Stimulated activated effector memory CD8-positive, alpha-beta T cell treated with anti-CD3 and anti-CD28 coated beads, Interleukin-12 subunit alpha, Interleukin-12 subunit beta, amount 100 ng/mL, for 72 hours (primary cell): ENCODE measurements around the gene ANGPTL2.

Experiments
- ATAC-seq: fragments of 150-1000 bp; cut with Tn5 transposase; 2 replicates; pipeline ENCODE4 v1.10.0; 2021
- DNase-seq, 2 donors: peaks; one replicate each; pipeline ENCODE4 v3.0.0; 2021 to 2022; ENCODE audit warnings: low spot score in 2 of 2
- H3K27ac Mint-ChIP-seq: one replicate; pipeline ENCODE4 v1.8.0; 2022; ENCODE audit warnings: mild to moderate bottlenecking, mixed read lengths
- H3K36me3 Mint-ChIP-seq: one replicate; pipeline ENCODE4 v1.8.0; 2022; ENCODE audit warnings: mild to moderate bottlenecking, mixed read lengths
- H3K4me1 Mint-ChIP-seq: one replicate; pipeline ENCODE4 v1.8.0; 2022; ENCODE audit warnings: mixed read lengths
- H3K4me3 Mint-ChIP-seq: one replicate; pipeline ENCODE4 v1.8.0; 2022; ENCODE audit warnings: mild to moderate bottlenecking, mixed read lengths
- H3K9me3 Mint-ChIP-seq: one replicate; pipeline ENCODE4 v1.8.0; 2022; ENCODE audit warnings: mixed read lengths

Gene ANGPTL2

DNA sequence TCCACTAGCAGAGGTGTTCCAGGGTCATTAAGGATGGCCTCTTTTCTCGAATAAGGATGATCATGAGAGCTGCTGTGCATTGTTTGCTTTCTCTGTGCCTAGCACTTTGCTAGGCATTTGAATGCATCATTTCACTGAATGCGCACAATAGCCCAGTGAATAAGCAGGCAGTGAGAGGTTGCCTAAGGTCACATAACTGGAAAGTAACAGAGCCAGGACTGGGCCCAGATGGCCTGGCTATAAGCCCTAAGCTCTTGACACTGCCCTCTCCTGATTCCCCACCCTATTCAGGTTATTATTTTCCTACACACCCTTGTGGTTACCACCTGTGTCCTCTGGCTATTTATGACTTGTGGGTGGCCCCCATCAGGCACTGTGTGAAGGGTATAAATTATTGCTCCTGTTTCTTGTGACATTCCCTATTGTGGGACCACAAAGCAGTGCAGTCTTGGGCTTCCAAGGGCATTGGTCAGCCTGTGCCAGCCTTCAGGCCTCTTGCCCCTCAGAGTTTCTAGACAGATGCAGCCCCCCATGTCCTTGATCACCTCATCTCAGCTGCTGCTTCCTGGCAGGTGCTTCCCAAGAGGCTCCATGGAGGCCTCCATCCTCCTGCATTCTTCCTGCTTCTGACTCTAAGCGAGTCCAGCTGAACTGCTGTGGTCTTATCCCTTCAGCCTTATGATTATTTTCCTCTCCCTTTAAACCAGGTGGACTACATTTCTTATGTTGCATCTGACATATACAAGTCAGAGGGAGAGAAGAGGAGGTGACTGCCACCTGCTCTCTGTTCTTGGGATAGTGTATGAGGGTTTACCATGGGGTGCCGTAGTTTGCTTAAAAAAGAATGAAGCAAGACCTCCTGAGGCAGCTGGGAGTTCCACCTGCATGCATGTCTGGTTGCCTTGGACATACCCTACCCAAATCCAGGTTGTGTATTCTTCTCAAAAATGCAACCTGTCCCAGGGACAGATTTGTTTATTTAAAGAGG lies 47.6 kb downstream of the ANGPTL2 start:
- Mint-ChIP-seq H3K4me1 (no peaks in the 10 kb centered on the region), H3K36me3 (no peaks in the 10 kb centered on the region), H3K9me3 (peaks cover 8% of the 10 kb centered on the region), H3K4me3 (no peak overlapping the region), H3K27ac (no peak overlapping the region)
- no peak for ATAC-seq
- no peak for DNase-seq

GRCh38 chr9:127067603-127068220 lies 54.7 kb downstream of the ANGPTL2 start:
- Mint-ChIP-seq H3K4me1 (no peaks in the 10 kb centered on the region), H3K4me3 (no peak overlapping the region), H3K36me3 (no peaks in the 10 kb centered on the region), H3K27ac (no peak overlapping the region), H3K9me3 (peaks cover 8% of the 10 kb centered on the region)
- ATAC-seq (no peak), DNase-seq (peak in 1 of 2 donors; percentile 28)

GRCh38 chr9:127066851-127067136 lies 55.6 kb downstream of the ANGPTL2 start:
- Mint-ChIP-seq H3K9me3 (peaks cover 1% of the 10 kb centered on the region), H3K27ac (no peak overlapping the region), H3K4me3 (no peak overlapping the region), H3K4me1 (no peaks in the 10 kb centered on the region), H3K36me3 (no peaks in the 10 kb centered on the region)
- ATAC-seq (no peak), DNase-seq (no peak)

- ATAC-seq = no peak
- no peaks in the 10 kb centered on the region for H3K9me3 Mint-ChIP-seq
- no peak overlapping the region for H3K4me3 Mint-ChIP-seq
- DNase-seq = no peak
- no peaks in the 10 kb centered on the region for H3K36me3 Mint-ChIP-seq
- no peak overlapping the region for H3K27ac Mint-ChIP-seq
- no peaks in the 10 kb centered on the region for H3K4me1 Mint-ChIP-seq
Measured at GRCh38 chr9:127066060-127066850, 56.2 kb downstream of the ANGPTL2 start.

GRCh38 chr9:127065592-127065991 lies 56.8 kb downstream of the ANGPTL2 start:
- Mint-ChIP-seq H3K4me3 (no peak overlapping the region), H3K4me1 (no peaks in the 10 kb centered on the region), H3K9me3 (no peaks in the 10 kb centered on the region), H3K36me3 (no peaks in the 10 kb centered on the region), H3K27ac (no peak overlapping the region)
- no peak for ATAC-seq
- no peak for DNase-seq

GRCh38 chr9:127064335-127064734 lies 58.1 kb downstream of the ANGPTL2 start:
- Mint-ChIP-seq H3K27ac (no peak overlapping the region), H3K36me3 (no peaks in the 10 kb centered on the region), H3K9me3 (no peaks in the 10 kb centered on the region), H3K4me1 (peaks cover 7% of the 10 kb centered on the region), H3K4me3 (no peak overlapping the region)
- DNase-seq (no peak), ATAC-seq (no peak)

GRCh38 chr9:127061411-127061810 lies 61.0 kb downstream of the ANGPTL2 start:
- Mint-ChIP-seq H3K36me3 (no peaks in the 10 kb centered on the region), H3K27ac (no peak overlapping the region), H3K9me3 (no peaks in the 10 kb centered on the region), H3K4me3 (no peak overlapping the region), H3K4me1 (peaks cover 30% of the 10 kb centered on the region)
- DNase-seq (no peak), ATAC-seq (no peak)

DNA sequence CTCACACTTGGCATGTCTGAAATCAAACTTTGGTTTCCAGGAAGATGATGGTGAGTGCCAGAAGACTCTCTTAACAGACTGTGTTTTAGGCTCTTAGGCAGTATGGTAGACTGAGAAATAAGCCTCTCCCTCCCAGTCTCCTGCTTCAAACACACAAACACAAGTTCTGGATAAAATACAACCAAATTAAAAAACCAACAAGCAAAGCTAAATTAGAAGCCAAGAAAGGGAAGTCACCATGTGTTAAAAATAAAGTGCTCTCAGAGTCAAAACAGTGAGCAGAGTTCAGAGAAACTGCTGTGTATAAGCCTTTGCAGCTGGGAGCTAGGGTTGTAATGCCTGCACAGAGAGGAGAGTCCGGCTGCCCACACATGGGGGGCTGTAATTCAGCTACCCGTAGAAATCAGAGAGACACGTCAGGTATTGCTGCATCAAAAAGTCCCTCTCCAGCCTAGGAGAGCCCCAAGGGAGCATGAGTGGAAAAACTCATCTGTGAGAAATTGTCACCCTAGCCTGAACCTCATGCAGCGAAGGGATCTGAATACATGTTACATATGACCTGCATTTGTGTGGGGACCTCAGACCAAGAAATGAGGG lies 62.6 kb downstream of the ANGPTL2 start:
- H3K4me1 Mint-ChIP-seq = peaks cover 30% of the 10 kb centered on the region
- ATAC-seq = no peak
- no peaks in the 10 kb centered on the region for H3K9me3 Mint-ChIP-seq
- DNase-seq = no peak
- no peak overlapping the region for H3K4me3 Mint-ChIP-seq
- no peak overlapping the region for H3K27ac Mint-ChIP-seq
- no peaks in the 10 kb centered on the region for H3K36me3 Mint-ChIP-seq

DNA sequence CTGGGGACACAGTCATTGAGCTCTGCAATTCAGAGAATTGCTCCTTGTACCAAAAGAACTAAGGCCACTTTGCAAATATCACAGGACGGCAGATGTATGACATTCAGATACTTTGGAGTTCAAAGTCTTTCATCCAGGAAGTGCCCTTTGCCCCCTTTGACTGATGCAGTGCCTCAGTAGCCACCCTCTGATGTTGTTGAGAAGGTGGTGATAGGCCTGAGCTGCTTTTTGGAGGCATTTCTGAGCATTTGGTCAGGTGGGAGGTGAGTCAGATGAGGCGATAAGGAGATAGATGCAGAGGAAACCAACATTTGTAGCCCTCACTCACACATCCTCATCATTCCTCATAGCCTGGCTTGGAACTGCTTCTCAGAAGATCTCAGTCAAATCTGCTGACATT lies 63.4 kb downstream of the ANGPTL2 start:
- H3K27ac Mint-ChIP-seq = peak overlapping the region; percentile 51
- H3K4me3 Mint-ChIP-seq = no peak overlapping the region
- H3K36me3 Mint-ChIP-seq = no peaks in the 10 kb centered on the region
- DNase-seq (no peak), ATAC-seq (peak; percentile 68)
- H3K4me1 Mint-ChIP-seq = peaks cover 30% of the 10 kb centered on the region
- H3K9me3 Mint-ChIP-seq = no peaks in the 10 kb centered on the region

- DNase-seq = no peak
- no peak overlapping the region for H3K4me3 Mint-ChIP-seq
- peaks cover 30% of the 10 kb centered on the region for H3K4me1 Mint-ChIP-seq
- H3K27ac Mint-ChIP-seq = peak overlapping the region; percentile 51
- no peaks in the 10 kb centered on the region for H3K36me3 Mint-ChIP-seq
- no peaks in the 10 kb centered on the region for H3K9me3 Mint-ChIP-seq
- ATAC-seq = no peak
Measured at GRCh38 chr9:127058645-127059021, 63.8 kb downstream of the ANGPTL2 start.

DNA sequence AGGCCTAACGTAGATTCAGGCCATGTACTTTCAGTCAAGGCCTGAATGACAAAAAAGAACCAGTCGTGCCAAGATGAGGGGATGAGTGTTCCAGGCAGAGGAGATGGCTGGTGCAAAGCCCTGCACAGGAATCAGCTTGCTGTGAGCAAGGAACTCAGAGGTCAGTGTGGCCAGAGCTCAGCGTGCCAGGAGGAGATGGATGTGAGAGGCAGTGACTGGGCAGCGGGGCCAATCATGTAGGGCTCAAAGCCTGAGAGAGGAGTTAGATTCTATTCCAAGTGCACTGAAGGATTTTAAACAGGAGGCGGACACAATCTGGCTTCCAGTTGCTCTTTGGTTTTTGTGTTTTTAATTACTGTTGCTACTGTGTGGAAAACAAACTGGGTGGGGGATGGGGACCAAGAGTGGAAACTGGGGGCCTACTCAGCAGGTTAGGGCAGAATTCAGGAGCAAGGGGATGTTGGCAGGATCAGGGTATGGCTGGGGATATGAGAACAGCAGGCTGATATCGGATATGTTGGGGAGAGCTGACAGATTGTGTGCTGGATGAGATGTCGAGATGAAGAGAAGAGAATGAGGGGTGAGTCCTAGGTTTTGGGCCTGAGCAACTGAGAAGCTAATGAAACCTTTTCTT lies 64.3 kb downstream of the ANGPTL2 start:
- DNase-seq (no peak), ATAC-seq (no peak)
- no peak overlapping the region for H3K4me3 Mint-ChIP-seq
- H3K9me3 Mint-ChIP-seq = no peaks in the 10 kb centered on the region
- no peaks in the 10 kb centered on the region for H3K36me3 Mint-ChIP-seq
- H3K27ac Mint-ChIP-seq = peak overlapping the region; percentile 51
- peaks cover 30% of the 10 kb centered on the region for H3K4me1 Mint-ChIP-seq

GRCh38 chr9:127056446-127056845 lies 66.0 kb downstream of the ANGPTL2 start:
- no peak overlapping the region for H3K27ac Mint-ChIP-seq

GRCh38 chr9:127055745-127056402 lies 66.6 kb downstream of the ANGPTL2 start:
- Mint-ChIP-seq H3K36me3 (no peaks in the 10 kb centered on the region), H3K27ac (no peak overlapping the region), H3K4me3 (no peak overlapping the region), H3K9me3 (no peaks in the 10 kb centered on the region), H3K4me1 (peaks cover 32% of the 10 kb centered on the region)
- DNase-seq = no peak
- ATAC-seq = no peak

More at GRCh38 chr9:127056446-127056845, 66.0 kb downstream of the ANGPTL2 start:
- Mint-ChIP-seq H3K36me3 (no peaks in the 10 kb centered on the region), H3K4me3 (no peak overlapping the region), H3K9me3 (no peaks in the 10 kb centered on the region), H3K4me1 (peaks cover 30% of the 10 kb centered on the region)
- no peak for ATAC-seq
- no peak for DNase-seq

DNA sequence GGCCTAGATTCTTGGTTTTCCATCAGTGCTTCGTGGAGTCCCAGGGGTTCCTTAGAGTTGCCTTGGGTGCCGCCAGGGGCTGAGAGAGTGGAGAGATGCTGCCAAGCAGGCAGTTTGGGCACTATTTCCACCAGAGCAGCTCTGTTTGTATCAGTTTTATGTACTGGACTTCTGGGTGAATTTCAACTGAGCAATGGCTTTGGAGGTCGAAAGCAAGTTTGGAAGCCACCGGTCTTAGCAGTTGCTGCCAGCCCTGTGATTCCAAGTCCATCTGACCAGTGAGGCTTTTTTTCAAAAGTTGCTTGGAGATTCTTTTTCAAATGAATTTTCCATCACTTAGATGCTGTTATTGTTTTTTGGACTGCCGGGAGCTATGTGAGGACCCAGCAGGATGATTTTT lies 68.5 kb downstream of the ANGPTL2 start:
- no peak for DNase-seq
- Mint-ChIP-seq H3K36me3 (peaks cover 3% of the 10 kb centered on the region), H3K4me1 (peaks cover 40% of the 10 kb centered on the region), H3K27ac (peak overlapping the region; percentile 50), H3K4me3 (no peak overlapping the region), H3K9me3 (no peaks in the 10 kb centered on the region)
- ATAC-seq = no peak
